HEK293 (cell line): ENCODE data around the gene SERPINA12.

Experiments used
- CTCF ChIA-PET: fragments of 350-600 bp; formaldehyde crosslinking; extraction: SDS; loops from one replicate; lab custom pipeline; 2021; ENCODE audit warnings: antibody characterized with exemption; lab: Yijun Ruan, JAX
- POLR2A ChIA-PET: fragments of 300-600 bp; formaldehyde crosslinking; extraction: SDS; loops from one replicate; lab custom pipeline; 2020; ENCODE audit warnings: antibody characterized with exemption, inconsistent platforms; lab: Yijun Ruan, JAX
- H3K27ac ChIP-seq: fragments of 200-500 bp; sonication (Bioruptor generic); 2 replicates; pipeline ENCODE4 v1.5.1; 2014; ENCODE audit warnings: low read depth, low read length, control low read depth, inconsistent platforms; ENCODE audit errors: extremely low read depth
- H3K36me3 ChIP-seq, 2 experiments: fragments of 200-500 bp in 1 of 2; sonication (Bioruptor generic) in 1 of 2; 1 replicate in 1 of 2; 2 replicates in 1 of 2; pipeline ENCODE4 v1.5.1; 2014 to 2017; ENCODE audit warnings: inconsistent platforms in 2 of 2, low read length in 2 of 2; ENCODE audit not compliant: control insufficient read depth in 2 of 2, insufficient read depth in 1 of 2
- H3K4me1 ChIP-seq: fragments of 200-500 bp; sonication (Bioruptor generic); 2 replicates; pipeline ENCODE4 v1.5.1; 2014; ENCODE audit warnings: mild to moderate bottlenecking, low read length, inconsistent platforms; ENCODE audit not compliant: control insufficient read depth, insufficient read depth
- H3K4me3 ChIP-seq: 2 replicates; pipeline ENCODE4 v1.5.1; 2011; ENCODE audit warnings: low read depth, mild to moderate bottlenecking, control low read depth, low read length, moderate library complexity
- H3K9me3 ChIP-seq: fragments of 200-500 bp; sonication (Bioruptor generic); 2 replicates; pipeline ENCODE4 v1.5.1; 2014; ENCODE audit warnings: low read depth, low read length, inconsistent platforms; ENCODE audit not compliant: control insufficient read depth, insufficient read depth
- ATF2 ChIP-seq: fragments of 450-650 bp; formaldehyde crosslinking; IDR thresholded peaks from 2 replicates; pipeline ENCODE4 v1.5.1; 2016; ENCODE audit warnings: missing biosample characterization, missing genetic modification characterization, low read depth
- REPIN1 ChIP-seq: fragments of 450-650 bp; formaldehyde crosslinking; IDR thresholded peaks from 2 replicates; pipeline ENCODE4 v1.5.1; 2017; ENCODE audit warnings: missing biosample characterization, missing genetic modification characterization, low read depth
- SALL2 ChIP-seq: fragments of 450-650 bp; formaldehyde crosslinking; IDR thresholded peaks from 2 replicates; pipeline ENCODE4 v1.5.0; 2017; ENCODE audit warnings: missing biosample characterization, mild to moderate bottlenecking, missing genetic modification characterization, borderline replicate concordance
- SCRT2 ChIP-seq: fragments of 450-650 bp; formaldehyde crosslinking; IDR thresholded peaks from 2 replicates; pipeline ENCODE4 v1.5.1; 2016; ENCODE audit warnings: missing biosample characterization, missing genetic modification characterization
- SP7 ChIP-seq: fragments of 450-650 bp; formaldehyde crosslinking; IDR thresholded peaks from 2 replicates; pipeline ENCODE4 v1.5.1; 2016; ENCODE audit warnings: missing biosample characterization, missing genetic modification characterization
- YY1 ChIP-seq: fragments of 450-650 bp; formaldehyde crosslinking; IDR thresholded peaks from 2 replicates; pipeline ENCODE4 v1.5.1; 2018; ENCODE audit warnings: missing biosample characterization, missing genetic modification characterization
- ZBTB7A ChIP-seq: fragments of 450-650 bp; formaldehyde crosslinking; IDR thresholded peaks from 2 replicates; pipeline ENCODE4 v1.5.1; 2016; ENCODE audit warnings: low read depth, missing biosample characterization, missing genetic modification characterization
- ZFHX2 ChIP-seq: fragments of 450-650 bp; formaldehyde crosslinking; conservative IDR thresholded peaks from 2 replicates; pipeline ENCODE4 v1.5.1; 2016; ENCODE audit warnings: missing biosample characterization, missing genetic modification characterization
- ZFP3 ChIP-seq: fragments of 450-650 bp; formaldehyde crosslinking; IDR thresholded peaks from 2 replicates; pipeline ENCODE4 v1.5.1; 2016; ENCODE audit warnings: low read depth, missing biosample characterization, missing genetic modification characterization
- ZNF10 ChIP-seq: fragments of 450-650 bp; formaldehyde crosslinking; IDR thresholded peaks from 2 replicates; pipeline ENCODE4 v1.5.1; 2017; ENCODE audit warnings: missing biosample characterization, missing genetic modification characterization
- ZNF133 ChIP-seq: fragments of 450-650 bp; formaldehyde crosslinking; IDR thresholded peaks from 2 replicates; pipeline ENCODE4 v1.5.1; 2016; ENCODE audit warnings: missing biosample characterization, missing genetic modification characterization
- ZNF146 ChIP-seq: fragments of 450-650 bp; formaldehyde crosslinking; IDR thresholded peaks from 2 replicates; pipeline ENCODE4 v1.5.1; 2016; ENCODE audit warnings: missing biosample characterization, missing genetic modification characterization
- ZNF211 ChIP-seq: fragments of 450-650 bp; formaldehyde crosslinking; IDR thresholded peaks from 2 replicates; pipeline ENCODE4 v1.5.1; 2016; ENCODE audit warnings: low read depth, missing biosample characterization, missing genetic modification characterization
- ZNF280D ChIP-seq: fragments of 450-650 bp; formaldehyde crosslinking; IDR thresholded peaks from 2 replicates; pipeline ENCODE4 v1.5.1; 2016; ENCODE audit warnings: missing biosample characterization, missing genetic modification characterization
- ZNF473 ChIP-seq: fragments of 450-650 bp; formaldehyde crosslinking; IDR thresholded peaks from 2 replicates; pipeline ENCODE4 v1.5.1; 2017; ENCODE audit warnings: missing biosample characterization, missing genetic modification characterization
- ZNF549 ChIP-seq: fragments of 450-650 bp; IDR thresholded peaks from 2 replicates; pipeline ENCODE4 v1.5.1; 2018; ENCODE audit warnings: missing biosample characterization, missing genetic modification characterization, mild to moderate bottlenecking, inconsistent platforms, moderate library complexity
- ZNF580 ChIP-seq: fragments of 450-650 bp; formaldehyde crosslinking; IDR thresholded peaks from 2 replicates; pipeline ENCODE4 v1.5.1; 2016; ENCODE audit warnings: missing biosample characterization, missing genetic modification characterization
- ZNF596 ChIP-seq: fragments of 450-650 bp; IDR thresholded peaks from 2 replicates; pipeline ENCODE4 v1.5.0; 2018; ENCODE audit warnings: missing biosample characterization, mild to moderate bottlenecking, missing genetic modification characterization, moderate library complexity
- ZNF600 ChIP-seq: fragments of 450-650 bp; formaldehyde crosslinking; IDR thresholded peaks from 2 replicates; pipeline ENCODE4 v1.5.1; 2016; ENCODE audit warnings: missing biosample characterization, missing genetic modification characterization
- ZNF624 ChIP-seq: fragments of 450-650 bp; formaldehyde crosslinking; IDR thresholded peaks from 2 replicates; pipeline ENCODE4 v1.5.1; 2017; ENCODE audit warnings: missing biosample characterization, missing genetic modification characterization
- ZNF704 ChIP-seq: fragments of 450-650 bp; formaldehyde crosslinking; IDR thresholded peaks from 2 replicates; pipeline ENCODE4 v1.5.1; 2016; ENCODE audit warnings: missing biosample characterization, missing genetic modification characterization
- ZNF747 ChIP-seq: fragments of 450-650 bp; formaldehyde crosslinking; IDR thresholded peaks from 2 replicates; pipeline ENCODE4 v1.5.1; 2016; ENCODE audit warnings: missing biosample characterization, missing genetic modification characterization
- TF ChIP-seq, protein P1 (sequence below): fragments of 450-650 bp; formaldehyde crosslinking; conservative IDR thresholded peaks from 2 replicates; pipeline ENCODE4 v1.5.1; 2016; ENCODE audit warnings: low read depth, missing biosample characterization, missing genetic modification characterization

The SERPINA12 gene

DNA sequence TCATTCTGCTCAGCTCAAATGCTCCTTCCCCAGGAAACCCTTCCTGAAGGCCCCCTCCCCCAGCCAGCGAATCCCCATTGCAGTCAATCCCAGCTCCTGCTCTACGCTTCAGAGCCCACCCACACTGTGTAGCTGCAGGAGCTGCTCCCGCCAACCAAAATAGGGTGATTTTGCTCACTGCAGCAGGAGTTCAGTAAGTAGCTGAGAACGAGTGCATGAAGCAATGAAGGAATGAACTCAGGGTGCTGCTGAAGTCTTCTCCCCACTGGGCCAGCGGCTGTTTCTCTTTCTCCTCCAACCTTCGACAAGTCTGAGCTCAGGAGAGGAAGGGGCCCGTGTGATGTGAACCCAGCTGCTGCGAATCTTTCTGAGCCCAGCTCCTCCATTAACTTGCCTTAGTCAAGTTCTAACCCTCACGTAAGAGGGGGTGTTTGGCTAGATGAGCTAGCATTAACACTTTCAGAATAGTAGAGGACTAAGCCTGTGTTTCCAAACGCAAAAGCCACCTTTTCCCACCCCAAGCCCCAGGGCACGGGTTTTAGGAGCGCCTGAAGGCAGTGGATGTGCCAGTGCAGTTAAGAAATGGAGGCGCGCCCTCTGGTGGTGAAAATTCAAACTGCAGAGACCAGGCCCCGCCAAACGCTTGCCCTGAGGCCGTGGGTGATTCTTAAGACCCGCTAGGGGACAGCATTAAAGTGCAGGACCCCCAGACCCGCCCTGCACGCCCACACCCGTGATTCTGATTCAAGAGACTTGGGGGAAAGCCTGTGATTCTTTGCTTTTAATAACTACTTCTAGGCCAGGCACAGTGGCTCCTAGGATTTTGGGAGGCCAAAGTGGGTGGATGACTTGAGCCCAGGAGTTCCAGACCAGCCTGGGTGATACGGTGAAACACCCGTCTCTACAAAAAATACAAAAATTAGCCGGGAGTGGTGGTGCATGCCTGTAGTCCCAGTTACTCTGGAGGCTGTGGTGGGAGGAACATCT, 40.0 kb upstream of the SERPINA12 start (continued):
- TF ChIP-seq ZNF280D (no peak), ZFP3 (no peak)
- TF ChIP-seq, protein P1, sequence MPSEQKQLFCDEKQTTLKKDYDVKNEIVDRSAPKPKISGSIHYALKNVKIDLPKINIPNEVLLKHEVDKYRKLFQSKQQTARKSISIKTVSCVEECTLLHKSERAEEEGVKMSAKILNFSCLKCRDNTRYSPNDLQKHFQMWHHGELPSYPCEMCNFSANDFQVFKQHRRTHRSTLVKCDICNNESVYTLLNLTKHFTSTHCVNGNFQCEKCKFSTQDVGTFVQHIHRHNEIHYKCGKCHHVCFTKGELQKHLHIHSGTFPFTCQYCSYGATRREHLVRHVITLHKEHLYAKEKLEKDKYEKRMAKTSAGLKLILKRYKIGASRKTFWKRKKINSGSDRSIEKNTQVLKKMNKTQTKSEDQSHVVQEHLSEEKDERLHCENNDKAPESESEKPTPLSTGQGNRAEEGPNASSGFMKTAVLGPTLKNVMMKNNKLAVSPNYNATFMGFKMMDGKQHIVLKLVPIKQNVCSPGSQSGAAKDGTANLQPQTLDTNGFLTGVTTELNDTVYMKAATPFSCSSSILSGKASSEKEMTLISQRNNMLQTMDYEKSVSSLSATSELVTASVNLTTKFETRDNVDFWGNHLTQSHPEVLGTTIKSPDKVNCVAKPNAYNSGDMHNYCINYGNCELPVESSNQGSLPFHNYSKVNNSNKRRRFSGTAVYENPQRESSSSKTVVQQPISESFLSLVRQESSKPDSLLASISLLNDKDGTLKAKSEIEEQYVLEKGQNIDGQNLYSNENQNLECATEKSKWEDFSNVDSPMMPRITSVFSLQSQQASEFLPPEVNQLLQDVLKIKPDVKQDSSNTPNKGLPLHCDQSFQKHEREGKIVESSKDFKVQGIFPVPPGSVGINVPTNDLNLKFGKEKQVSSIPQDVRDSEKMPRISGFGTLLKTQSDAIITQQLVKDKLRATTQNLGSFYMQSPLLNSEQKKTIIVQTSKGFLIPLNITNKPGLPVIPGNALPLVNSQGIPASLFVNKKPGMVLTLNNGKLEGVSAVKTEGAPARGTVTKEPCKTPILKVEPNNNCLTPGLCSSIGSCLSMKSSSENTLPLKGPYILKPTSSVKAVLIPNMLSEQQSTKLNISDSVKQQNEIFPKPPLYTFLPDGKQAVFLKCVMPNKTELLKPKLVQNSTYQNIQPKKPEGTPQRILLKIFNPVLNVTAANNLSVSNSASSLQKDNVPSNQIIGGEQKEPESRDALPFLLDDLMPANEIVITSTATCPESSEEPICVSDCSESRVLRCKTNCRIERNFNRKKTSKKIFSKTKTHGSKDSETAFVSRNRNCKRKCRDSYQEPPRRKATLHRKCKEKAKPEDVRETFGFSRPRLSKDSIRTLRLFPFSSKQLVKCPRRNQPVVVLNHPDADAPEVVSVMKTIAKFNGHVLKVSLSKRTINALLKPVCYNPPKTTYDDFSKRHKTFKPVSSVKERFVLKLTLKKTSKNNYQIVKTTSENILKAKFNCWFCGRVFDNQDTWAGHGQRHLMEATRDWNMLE: no peak
- TF ChIP-seq, all 188 proteins: peak for 2

- CTCF ChIA-PET: interaction anchor here (0.5 to 2.7 kb wide), 22 partner anchors 9 to 714 kb away, joined by 3 to 30 read pairs (median 4); partner anchors contain the start of gene SERPINA4
- TF ChIP-seq YY1: no peak
- TF ChIP-seq ZFHX2 (tag by site-specific recombination): no peak
- TF ChIP-seq ZNF133: no peak
- no peak for TF ChIP-seq SP7
- TF ChIP-seq SALL2 (tag by site-specific recombination): no peak
- no peak for TF ChIP-seq ZNF596 (tag by site-specific recombination)
- no peak for TF ChIP-seq ZNF473 (tag by site-specific recombination)
- TF ChIP-seq REPIN1 (tag by site-specific recombination): no peak
- TF ChIP-seq ZNF10: no peak
- TF ChIP-seq ZNF624 (tag by site-specific recombination): no peak
- TF ChIP-seq ZNF211: no peak
- no peak for TF ChIP-seq ATF2 (tag by site-specific recombination)
- no peak for TF ChIP-seq ZNF549
- no peak for TF ChIP-seq ZNF580 (tag by site-specific recombination)
- TF ChIP-seq ZNF704: no peak
- TF ChIP-seq ZNF600 (tag by site-specific recombination): no peak
- TF ChIP-seq ZBTB7A (tag by site-specific recombination): no peak
- no peak for TF ChIP-seq SCRT2 (tag by site-specific recombination)
- no peak for TF ChIP-seq ZNF146 (tag by site-specific recombination)
- no peak for TF ChIP-seq ZNF747 (tag by site-specific recombination)
- Histone ChIP-seq H3K4me1 (no peaks in the 10 kb centered on the region), H3K9me3 (no peaks in the 10 kb centered on the region), H3K27ac (no peak overlapping the region), H3K4me3 (no peak overlapping the region), H3K36me3 (no peaks in the 10 kb centered on the region)
- POLR2A ChIA-PET: no interaction called here
Measured at GRCh38 chr14:94548131-94548998, 39.1 kb upstream of the SERPINA12 start.
